Renal cortex interstitium (tissue), 11 donors: Measurements from ENCODE around the gene SPC24. TPM values are rescaled to one million over a fixed set of nuclear protein-coding genes. Genes with fewer than 3 reads are reported as not detected.
"Not testable (repeated sequence)": the region's sequence is repeated elsewhere in the genome, so short reads cannot be mapped to it uniquely, and the experiment has no call there.

Experiments used
- DNase-seq, 11 donors: peaks; one replicate each; pipeline ENCODE4 v3.0.0-alpha.2; 2013; ENCODE audit warnings: low read depth in 9 of 11, low spot score in 4 of 11; ENCODE audit errors: extremely low read depth in 1 of 11
- polyA plus RNA-seq, 3 donors: library from polyadenylated mRNA; unstranded; fragments of 120-200 nt; gene quantifications; one replicate each; pipeline ENCODE4 v1.2.1, GENCODE V29; 2013; ENCODE audit not compliant: insufficient read length in 3 of 3

SPC24 gene
- polyA plus RNA-seq, 3 donors, result 18.4 to 21.8 (median 19.7) TPM

GRCh38 chr19:11194656-11195558 lies 39.3 kb upstream of the SPC24 start:
- peak in 9 of 11 donors; percentile 15 to 74 (median 60) for DNase-seq

DNA sequence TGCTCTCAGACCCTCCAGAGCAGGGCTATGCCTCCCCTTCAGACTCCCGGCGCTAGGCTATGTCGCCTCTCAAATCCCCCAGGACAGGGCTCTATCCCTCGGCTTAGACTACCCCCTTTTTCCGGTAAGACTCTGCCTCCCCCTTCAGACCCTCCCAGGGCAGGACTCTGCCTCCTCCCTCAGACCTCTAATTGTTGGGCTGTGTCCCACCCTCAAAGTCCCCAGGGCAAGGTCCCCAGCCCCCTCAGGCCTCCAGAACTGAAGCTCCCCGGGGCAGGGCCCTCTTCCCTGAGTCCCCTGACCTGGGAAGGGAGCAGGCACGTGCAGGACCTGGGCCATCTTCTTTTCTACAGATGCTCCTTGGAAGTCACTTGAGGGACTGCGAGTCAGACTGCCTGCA lies 38.6 kb upstream of the SPC24 start:
- DNase-seq, result no peak

- DNase-seq, result no peak
These were observed 37.7 kb upstream of the SPC24 start for GRCh38 chr19:11192957-11193939.

DNA sequence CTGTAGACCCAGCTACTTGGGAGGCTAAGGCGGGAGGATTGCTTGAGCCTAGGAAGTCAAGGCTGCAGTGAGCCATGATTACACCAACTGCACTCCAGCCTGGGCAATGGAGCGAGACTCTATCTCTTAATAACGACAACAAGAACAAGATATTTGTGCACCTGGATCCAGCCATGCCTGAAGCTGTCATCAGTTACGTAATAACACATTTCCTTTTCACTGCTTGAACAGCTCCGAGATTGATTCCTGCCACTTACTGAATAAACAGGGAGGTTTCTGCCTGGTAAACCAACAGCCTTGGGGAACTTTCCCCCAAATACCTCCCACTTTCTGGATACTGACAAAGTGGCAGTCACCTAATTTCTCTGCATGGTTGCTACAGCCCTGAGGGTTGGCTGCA lies 36.4 kb upstream of the SPC24 start:
- no peak for DNase-seq

- DNase-seq, result no peak
These were observed 35.7 kb upstream of the SPC24 start for GRCh38 chr19:11191273-11191755.

DNA sequence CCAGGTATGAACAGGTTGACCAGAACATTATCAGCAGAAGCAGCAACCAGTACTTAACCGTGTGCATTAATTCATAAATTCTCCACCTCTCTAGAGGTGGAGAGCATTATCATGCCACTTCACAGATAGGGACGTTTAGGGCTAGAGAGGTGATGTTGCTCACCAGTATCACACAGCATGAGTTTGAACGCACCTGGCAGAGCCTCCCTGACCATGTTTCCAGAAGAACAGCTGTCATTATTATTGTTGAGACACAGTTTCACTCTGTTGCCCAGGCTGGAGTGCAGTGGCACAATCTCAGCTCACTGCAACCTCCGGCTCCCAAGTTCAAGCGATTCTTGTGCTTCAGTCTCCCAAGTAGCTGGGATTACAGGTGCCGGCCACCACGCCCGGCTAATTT lies 34.9 kb upstream of the SPC24 start:
- no peak for DNase-seq

DNA sequence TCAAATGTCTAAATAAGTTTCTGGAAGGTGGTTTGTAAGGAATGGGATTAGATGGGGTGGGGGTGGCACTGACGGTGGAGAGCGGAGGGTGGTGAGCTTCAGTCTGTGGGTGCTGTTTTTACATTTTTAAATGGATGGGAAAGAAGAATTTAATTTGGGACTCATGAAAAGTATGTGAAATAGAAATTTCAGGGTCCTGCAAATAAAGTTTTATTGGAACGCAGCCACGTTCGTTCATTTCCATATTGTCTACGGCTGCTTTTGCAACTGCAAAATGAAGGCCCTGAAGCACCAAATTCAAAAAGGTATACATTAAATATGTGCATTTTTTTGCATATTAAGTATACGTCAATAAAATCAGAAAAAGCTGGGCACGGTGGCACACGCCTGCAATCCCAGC lies 31.9 kb upstream of the SPC24 start:
- DNase-seq, result no peak

DNA sequence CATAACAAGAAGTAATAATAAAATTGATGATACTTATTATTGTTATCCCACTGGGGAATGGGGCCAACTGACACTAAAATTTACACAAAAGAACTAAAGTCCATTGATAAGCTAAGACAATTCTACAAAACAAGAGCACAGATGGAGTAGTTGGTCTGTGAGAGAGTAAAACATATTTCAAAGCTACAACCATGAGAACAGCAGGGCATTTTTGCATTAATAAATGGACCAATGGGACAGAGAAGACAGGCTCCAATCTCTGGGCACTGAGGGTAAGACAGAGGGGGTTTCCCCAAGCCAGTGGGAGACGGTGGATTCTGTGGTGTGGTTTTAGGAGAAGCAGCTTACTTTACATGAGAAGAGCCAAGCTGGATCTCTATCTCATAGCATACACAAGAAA lies 27.4 kb upstream of the SPC24 start:
- no peak for DNase-seq

DNA sequence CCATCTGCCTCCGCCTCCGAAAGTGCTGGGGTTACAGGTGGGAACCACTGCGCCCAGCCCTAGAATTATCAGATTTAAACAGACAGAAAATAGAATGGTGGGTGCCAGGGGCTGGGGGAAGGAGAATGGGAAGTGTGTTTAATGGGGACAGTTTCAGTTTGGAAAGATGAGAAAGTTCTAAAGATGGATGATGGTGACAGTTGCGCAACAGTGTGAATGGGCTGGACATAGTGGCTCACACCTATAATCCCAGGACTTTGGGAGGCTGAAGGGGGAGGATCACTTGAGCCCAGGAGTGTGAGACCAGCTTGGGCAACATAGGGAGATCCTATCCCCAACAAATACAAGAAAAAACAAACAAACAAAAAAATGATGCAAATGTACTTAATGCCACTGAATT lies 25.9 kb upstream of the SPC24 start:
- DNase-seq, result no peak

DNA sequence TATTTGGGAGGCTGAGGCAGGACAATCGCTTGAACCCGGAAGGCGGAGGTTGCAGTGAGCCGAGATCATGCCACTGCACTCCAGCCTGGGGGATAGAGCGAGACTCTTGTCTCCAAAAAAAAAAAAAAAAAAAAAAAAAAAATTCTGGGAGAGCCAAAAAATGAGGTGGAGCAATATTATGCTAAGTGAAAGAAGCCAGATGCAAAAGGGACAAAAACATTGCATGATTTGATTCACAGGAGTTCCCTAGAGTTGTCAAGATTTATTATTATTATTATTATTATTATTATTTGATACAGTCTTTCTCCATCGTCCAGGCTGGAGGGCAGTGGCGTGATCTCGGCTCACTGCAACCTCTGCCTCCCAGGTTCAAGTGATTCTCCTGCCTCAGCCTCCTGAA lies 25.4 kb upstream of the SPC24 start:
- not testable (repeated sequence) for DNase-seq

DNA sequence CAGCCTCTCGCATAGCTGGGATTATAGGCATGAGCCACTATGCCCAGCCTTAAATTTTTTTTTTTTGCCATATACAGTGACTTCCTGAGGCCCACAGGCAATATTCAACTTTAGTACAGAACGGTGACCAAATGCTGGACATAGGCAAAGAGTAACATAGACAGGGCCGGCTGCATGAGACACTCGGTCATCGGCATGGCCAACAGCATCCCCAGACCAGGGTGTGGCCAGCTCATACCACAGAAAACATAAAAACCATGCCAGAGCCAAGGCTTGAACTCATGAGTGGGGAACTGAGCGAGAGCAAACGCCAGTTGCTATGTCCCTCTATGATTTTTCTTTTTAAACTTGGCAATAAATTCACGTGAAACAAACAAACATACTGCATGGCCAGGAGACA lies 24.8 kb upstream of the SPC24 start:
- DNase-seq, result no peak

DNA sequence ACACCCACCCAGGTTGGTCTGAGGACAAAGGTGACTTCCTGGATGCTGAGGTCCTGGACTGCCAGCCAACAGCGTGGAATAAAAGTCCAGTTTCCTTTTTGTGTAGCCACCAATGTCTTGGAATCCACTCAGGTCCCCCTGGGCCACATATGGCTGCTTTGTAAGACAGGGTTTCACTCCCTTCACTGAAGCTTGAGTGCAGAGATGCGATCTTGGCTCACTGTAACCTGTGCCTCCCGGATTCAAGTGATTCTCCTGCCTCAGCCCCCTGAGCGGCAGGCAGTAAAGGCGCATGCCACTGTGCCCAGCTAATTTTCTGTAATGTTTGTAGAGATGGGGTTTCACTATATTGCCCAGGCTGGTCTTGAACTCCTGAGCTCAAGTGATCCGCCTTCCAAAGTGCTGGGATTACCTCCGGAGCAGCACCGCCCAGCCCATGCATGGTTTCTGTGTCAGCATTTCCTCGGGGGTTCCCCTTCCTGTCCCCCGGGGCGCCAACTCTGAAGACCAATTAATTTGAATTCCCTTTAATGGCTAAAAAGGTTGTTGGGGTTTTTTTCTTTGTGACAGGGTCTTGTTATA lies 24.2 kb upstream of the SPC24 start:
- no peak for DNase-seq

- not testable (repeated sequence) for DNase-seq
These were observed 23.5 kb upstream of the SPC24 start for GRCh38 chr19:11179145-11179465.

DNA sequence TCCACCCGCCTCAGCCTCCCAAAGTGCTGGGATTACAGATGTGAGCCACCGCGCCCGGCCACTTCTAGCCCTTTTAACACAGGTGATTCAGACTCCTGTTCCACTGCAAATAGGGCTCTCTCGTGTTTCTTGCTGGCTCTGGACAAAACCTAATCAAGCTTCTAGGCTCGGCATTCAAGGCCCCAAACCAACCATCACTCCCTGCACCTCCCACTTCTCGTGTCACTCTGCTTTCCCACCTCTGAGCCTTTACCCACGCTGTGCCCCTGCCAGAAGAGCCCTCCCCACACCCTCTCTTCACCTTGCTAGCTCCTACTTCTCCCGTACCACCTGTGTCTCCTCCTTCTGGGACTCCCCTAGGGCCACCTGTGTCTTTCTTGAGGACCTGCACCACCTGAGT lies 22.0 kb upstream of the SPC24 start:
- DNase-seq, result no peak

- no peak for DNase-seq
These were observed 21.0 kb upstream of the SPC24 start for GRCh38 chr19:11176466-11177193.

GRCh38 chr19:11175920-11176319 lies 20.3 kb upstream of the SPC24 start:
- DNase-seq, result no peak

GRCh38 chr19:11174336-11174735 lies 18.8 kb upstream of the SPC24 start:
- DNase-seq, result no peak

DNA sequence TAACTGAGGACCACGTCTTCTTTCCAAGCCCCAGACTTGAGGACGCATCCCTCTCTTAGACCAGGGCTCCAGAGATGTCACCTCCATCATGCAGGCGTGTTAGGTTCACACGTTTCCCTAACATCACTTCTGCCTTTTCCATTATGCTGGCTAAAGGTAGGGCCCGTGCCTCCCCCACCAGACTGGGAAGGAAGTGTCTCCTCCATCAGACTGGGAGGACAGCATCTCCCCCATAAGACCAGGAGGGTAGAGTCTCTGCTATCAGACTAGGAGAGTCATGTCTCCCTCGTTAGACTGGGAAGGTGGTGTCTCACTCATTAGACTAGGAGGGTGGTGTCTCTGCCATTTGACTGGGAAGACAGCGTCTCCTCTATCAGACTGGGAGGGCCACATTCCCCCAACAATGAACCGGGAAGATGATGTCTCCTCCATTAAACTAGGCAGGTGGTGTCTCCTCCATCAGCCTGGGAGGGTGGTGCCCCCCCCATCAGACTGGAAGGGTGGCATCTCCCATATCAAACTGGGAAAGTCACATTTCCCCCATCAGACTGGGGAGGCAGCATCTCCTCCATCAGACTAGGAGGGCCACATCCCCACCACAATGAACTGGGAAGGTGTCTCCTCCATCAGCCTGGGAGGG lies 18.1 kb upstream of the SPC24 start:
- DNase-seq, result no peak
